Spleen (tissue), 13 donors: ENCODE results near the gene GPR158. TPM values are rescaled to one million over a fixed set of nuclear protein-coding genes. Genes with fewer than 3 reads are reported as not detected.

ENCODE experiments used
- DNase-seq: peaks from one replicate; pipeline ENCODE4 v3.0.0-alpha.2; 2020
- H3K27ac ChIP-seq, 8 donors: fragments of 200-600 bp; sonication (generic) in 7 of 8; 1 replicate in 4 of 8; 2 replicates in 4 of 8; pipeline versions ENCODE4 v1.5.0 to v1.8.0; 2016 to 2021; ENCODE audit warnings: inconsistent platforms in 4 of 8, mild to moderate bottlenecking in 4 of 8, moderate library complexity in 1 of 8
- H3K27me3 ChIP-seq, 7 donors: fragments of 200-600 bp; sonication (generic) in 6 of 7; replicated peaks in 1 of 7; 1 replicate in 4 of 7; 2 replicates in 3 of 7; pipeline versions ENCODE4 v1.5.0 to v1.8.0; 2016 to 2021; ENCODE audit warnings: inconsistent platforms in 3 of 7, mild to moderate bottlenecking in 1 of 7
- H3K36me3 ChIP-seq, 6 donors: fragments of 200-600 bp; sonication (generic) in 5 of 6; 1 replicate in 4 of 6; 2 replicates in 2 of 6; pipeline versions ENCODE4 v1.5.0 to v1.8.0; 2016 to 2021; ENCODE audit warnings: inconsistent platforms in 2 of 6
- H3K4me1 ChIP-seq, 6 donors: fragments of 200-600 bp; sonication (generic) in 5 of 6; 1 replicate in 3 of 6; 2 replicates in 3 of 6; pipeline versions ENCODE4 v1.5.0 to v1.8.0; 2016 to 2021; ENCODE audit warnings: inconsistent platforms in 3 of 6
- H3K4me3 ChIP-seq, 8 donors: fragments of 200-600 bp; sonication (generic) in 7 of 8; 1 replicate in 4 of 8; 2 replicates in 4 of 8; pipeline versions ENCODE4 v1.5.0 to v1.8.0; 2016 to 2021; ENCODE audit warnings: inconsistent platforms in 4 of 8, mild to moderate bottlenecking in 4 of 8, moderate library complexity in 2 of 8
- H3K9me3 ChIP-seq, 8 donors: fragments of 200-600 bp; sonication (generic) in 7 of 8; 1 replicate in 4 of 8; 2 replicates in 4 of 8; pipeline versions ENCODE4 v1.5.0 to v1.8.0; 2016 to 2021; ENCODE audit warnings: inconsistent platforms in 4 of 8
- CTCF ChIP-seq, 11 experiments: fragments of 200-600 bp in 7 of 11; fragments of 450-650 bp in 4 of 11; sonication (generic) in 4 of 11; IDR thresholded peaks in 8 of 11; conservative IDR thresholded peaks in 3 of 11; 1 replicate in 7 of 11; 2 replicates in 4 of 11; pipeline versions ENCODE4 v1.4.0 to v1.8.0; 2016 to 2021; ENCODE audit warnings: antibody characterized with exemption in 11 of 11, inconsistent platforms in 4 of 11, mild to moderate bottlenecking in 1 of 11
- POLR2A ChIP-seq, 3 donors: fragments of 450-650 bp; IDR thresholded peaks; one replicate each; pipeline ENCODE4 v1.5.1; 2017; ENCODE audit warnings: antibody characterized with exemption in 3 of 3, mild to moderate bottlenecking in 1 of 3
- POLR2AphosphoS5 ChIP-seq, 3 donors: sonication (generic); formaldehyde crosslinking; IDR thresholded peaks; one replicate each; pipeline ENCODE4 v1.5.1; 2017; ENCODE audit warnings: antibody characterized with exemption in 3 of 3
- WGBS, 5 donors: extraction: QIAGEN DNeasy Blood & Tissue Kit in 3 of 5; methylation state at CpG; one replicate each; pipeline versions ENCODE4 v1.1.5 to v1.1.7; 2013 to 2018; 5-methylcytosine and 5-hydroxymethylcytosine counted together
- intact Hi-C: fragments of 100-400 bp; cut with DNase I; formaldehyde crosslinking; loops from one replicate; pipeline ENCODE4 v1.15.0; 2023; ENCODE audit warnings: low total_unique reads
- long read RNA-seq, 2 donors: transcript quantifications; one replicate each; lab custom pipeline, GENCODE V29; 2026
- polyA plus RNA-seq, 3 donors: library from polyadenylated mRNA; stranded (reverse); fragments of 200-250 nt; gene quantifications; one replicate each; pipeline ENCODE4 v1.2.1, GENCODE V29; 2013
- total RNA-seq, 7 donors: library from RNA; depleted of rRNA in 3 of 7; stranded (reverse); fragments of >200 nt in 3 of 7; fragmentation: NEBNext Ultra II Directional in 4 of 7; extraction: Animal tissue kit (Norgen Biotek cat#: 25700) in 4 of 7; gene quantifications; one replicate each; pipeline versions ENCODE4 v1.1.0 to v1.2.1, GENCODE V29; 2016 to 2021
- donor health status: healthy with polysubstance abuse.
- donor health status: DM: no; HTN: no; CAD: no; lungs with moderate emphysema.
- donor health status: DM: no; HTN: no; CAD: no.
- donor health status: Bipolar disorder and iron deficiency.
- donor health status: healthy.
- donor health status: DM: no; HTN: no; CAD: no.
- donor health status: DM: yes; HTN: yes; CAD: no.

GPR158 gene
- total RNA-seq (under 1 TPM; 0.07 to 0.79 (median 0.39) TPM), polyA plus RNA-seq (under 1 TPM; 0.03 to 0.09 (median 0.06) TPM)
- long read RNA-seq, donor 1, result 0 reads
- long read RNA-seq, donor 2, result 0 reads

GRCh38 chr10:25174461-25175230 is at the start of gene GPR158:
TSS of gene GPR158 (plus strand) at chr10:25175001. CDS start at chr10:25175421, 420 bp downstream.
- intact Hi-C loops, result no loop called here
- Histone ChIP-seq H3K9me3 (peaks cover 0 to 8% (median 0%) of the 10 kb centered on the region in 8 donors), H3K36me3 (no peaks in the 10 kb centered on the region), H3K4me3 (peak within 1 kb of the TSS in 7 of 8 donors; percentile 24 to 61 (median 31)), H3K4me1 (peaks cover 0 to 26% (median 6%) of the 10 kb centered on the region in 6 donors), H3K27me3 (peaks cover 2 to 81% (median 52%) of the 10 kb centered on the region in 7 donors), H3K27ac (no peak within 1 kb of the TSS)
- WGBS, 5 donors, result 2 to 6% (median 3%) methylated on average over 33 to 83 of the region's 83 CpGs
- peak; percentile 76 for DNase-seq
- TF ChIP-seq CTCF (IDR thresholded peaks at IDR 0.05 in 8 of 11, conservative IDR thresholded peaks at IDR 0.05 in 3 of 11), result no peak
- TF ChIP-seq POLR2AphosphoS5 (IDR thresholded peaks at IDR 0.05), result no peak
- TF ChIP-seq POLR2A (IDR thresholded peaks at IDR 0.05), result no peak

- Histone ChIP-seq H3K36me3 (no peaks in the 10 kb centered on the region), H3K27me3 (peaks cover 0 to 10% (median 0%) of the 10 kb centered on the region in 7 donors), H3K27ac (no peak overlapping the region), H3K4me1 (no peaks in the 10 kb centered on the region), H3K4me3 (no peak overlapping the region), H3K9me3 (peaks cover 0 to 12% (median 8%) of the 10 kb centered on the region in 8 donors)
- TF ChIP-seq POLR2A (IDR thresholded peaks at IDR 0.05) (no peak), POLR2AphosphoS5 (IDR thresholded peaks at IDR 0.05) (no peak), CTCF (IDR thresholded peaks at IDR 0.05 in 8 of 11, conservative IDR thresholded peaks at IDR 0.05 in 3 of 11) (no peak)
- 45 to 60% (median 49%) methylated on average over 3 to 7 of the region's 7 CpGs for WGBS, 5 donors
- intact Hi-C loops, result no loop called here
- DNase-seq, result no peak
Observed at GRCh38 chr10:25125201-25125611, 49.6 kb upstream of the GPR158 start.

GRCh38 chr10:25129592-25129991 is 45.2 kb upstream of the GPR158 start:
- Histone ChIP-seq H3K4me3 (no peak overlapping the region), H3K4me1 (no peaks in the 10 kb centered on the region), H3K27me3 (peaks cover 0 to 10% (median 0%) of the 10 kb centered on the region in 7 donors), H3K36me3 (no peaks in the 10 kb centered on the region), H3K27ac (no peak overlapping the region), H3K9me3 (peaks cover 0 to 20% (median 16%) of the 10 kb centered on the region in 8 donors)
- TF ChIP-seq CTCF (IDR thresholded peaks at IDR 0.05 in 8 of 11, conservative IDR thresholded peaks at IDR 0.05 in 3 of 11) (no peak), POLR2AphosphoS5 (IDR thresholded peaks at IDR 0.05) (no peak), POLR2A (IDR thresholded peaks at IDR 0.05) (no peak)
- intact Hi-C loops, result no loop called here
- 58 to 78% (median 69%) methylated on average over 4 of the region's 4 CpGs for WGBS, 5 donors
- DNase-seq, result no peak

GRCh38 chr10:25130906-25131305 is 43.9 kb upstream of the GPR158 start:
- Histone ChIP-seq H3K4me1 (no peaks in the 10 kb centered on the region), H3K4me3 (no peak overlapping the region), H3K9me3 (peaks cover 0 to 23% (median 16%) of the 10 kb centered on the region in 8 donors), H3K27me3 (peaks cover 0 to under 1% (median 0%) of the 10 kb centered on the region in 7 donors), H3K27ac (no peak overlapping the region), H3K36me3 (no peaks in the 10 kb centered on the region)
- TF ChIP-seq CTCF (IDR thresholded peaks at IDR 0.05 in 8 of 11, conservative IDR thresholded peaks at IDR 0.05 in 3 of 11) (no peak), POLR2A (IDR thresholded peaks at IDR 0.05) (no peak), POLR2AphosphoS5 (IDR thresholded peaks at IDR 0.05) (no peak)
- intact Hi-C loops, result no loop called here
- no peak for DNase-seq
- WGBS, 5 donors, result 83 to 89% (median 85%) methylated on average over 4 of the region's 4 CpGs
